NB4 (cell line): ENCODE data around the gene SGTA.

Experiments used
- MYC ChIP-seq: IDR thresholded peaks from 2 replicates; pipeline ENCODE4 v1.6.1; 2011; ENCODE audit warnings: low read depth, low read length
- POLR2A ChIP-seq: IDR thresholded peaks from 2 replicates; pipeline ENCODE4 v1.6.1; 2011; ENCODE audit warnings: mild to moderate bottlenecking; ENCODE audit not compliant: insufficient read length; ENCODE audit errors: extremely low read depth
- TF ChIP-seq, protein P1 (sequence below): IDR thresholded peaks from one replicate; pipeline ENCODE4 v1.5.1; 2012; ENCODE audit warnings: low read depth, low read length
- TF ChIP-seq, protein P2 (sequence below): IDR thresholded peaks from 2 replicates; pipeline ENCODE4 v1.6.1; 2011; ENCODE audit warnings: low read depth, low read length

DNA sequence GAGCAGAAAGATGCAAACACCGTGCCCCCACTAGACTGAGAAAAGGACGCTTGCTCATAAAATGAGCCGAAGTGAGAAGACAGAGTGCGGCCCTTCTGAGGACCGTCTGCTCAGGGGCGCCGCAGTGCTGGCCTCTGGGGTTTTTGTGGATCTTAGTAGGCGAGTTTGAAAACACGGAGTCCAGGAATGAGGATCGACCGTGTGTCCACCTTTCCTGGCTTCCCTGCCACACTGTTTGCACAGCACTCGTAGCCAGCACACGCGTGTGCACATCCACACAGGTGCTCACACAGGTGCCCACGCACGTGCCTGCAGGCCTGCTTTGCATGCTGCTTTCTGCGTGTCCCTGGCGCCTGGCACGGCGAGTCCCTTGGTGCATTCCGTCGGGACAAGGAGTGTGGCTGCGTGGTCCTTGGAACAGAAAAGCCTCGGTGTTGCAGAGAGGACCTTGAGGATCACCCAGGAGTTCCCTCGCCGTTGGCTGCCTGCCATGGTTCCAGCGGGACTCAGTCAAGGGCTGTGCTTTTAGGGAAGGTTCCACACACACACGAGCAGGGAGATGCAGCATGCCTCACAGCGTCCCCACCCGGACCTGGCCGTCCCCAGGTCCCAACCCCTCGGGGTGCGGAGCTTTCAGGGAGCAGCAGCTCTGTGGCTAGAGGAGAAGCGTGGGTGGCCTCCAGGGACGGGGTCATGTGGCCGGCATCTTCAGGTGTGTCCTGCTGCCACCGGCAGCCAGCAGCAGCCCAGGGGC lies 26.5 kb upstream of the SGTA start:
- TF ChIP-seq, protein P1, sequence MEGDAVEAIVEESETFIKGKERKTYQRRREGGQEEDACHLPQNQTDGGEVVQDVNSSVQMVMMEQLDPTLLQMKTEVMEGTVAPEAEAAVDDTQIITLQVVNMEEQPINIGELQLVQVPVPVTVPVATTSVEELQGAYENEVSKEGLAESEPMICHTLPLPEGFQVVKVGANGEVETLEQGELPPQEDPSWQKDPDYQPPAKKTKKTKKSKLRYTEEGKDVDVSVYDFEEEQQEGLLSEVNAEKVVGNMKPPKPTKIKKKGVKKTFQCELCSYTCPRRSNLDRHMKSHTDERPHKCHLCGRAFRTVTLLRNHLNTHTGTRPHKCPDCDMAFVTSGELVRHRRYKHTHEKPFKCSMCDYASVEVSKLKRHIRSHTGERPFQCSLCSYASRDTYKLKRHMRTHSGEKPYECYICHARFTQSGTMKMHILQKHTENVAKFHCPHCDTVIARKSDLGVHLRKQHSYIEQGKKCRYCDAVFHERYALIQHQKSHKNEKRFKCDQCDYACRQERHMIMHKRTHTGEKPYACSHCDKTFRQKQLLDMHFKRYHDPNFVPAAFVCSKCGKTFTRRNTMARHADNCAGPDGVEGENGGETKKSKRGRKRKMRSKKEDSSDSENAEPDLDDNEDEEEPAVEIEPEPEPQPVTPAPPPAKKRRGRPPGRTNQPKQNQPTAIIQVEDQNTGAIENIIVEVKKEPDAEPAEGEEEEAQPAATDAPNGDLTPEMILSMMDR, result no peak
- TF ChIP-seq POLR2A (no peak), MYC (no peak)
- TF ChIP-seq, protein P2, sequence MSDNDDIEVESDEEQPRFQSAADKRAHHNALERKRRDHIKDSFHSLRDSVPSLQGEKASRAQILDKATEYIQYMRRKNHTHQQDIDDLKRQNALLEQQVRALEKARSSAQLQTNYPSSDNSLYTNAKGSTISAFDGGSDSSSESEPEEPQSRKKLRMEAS, result no peak
